Measurements from ENCODE around the gene TANGO2.

TANGO2 gene

GRCh38 chr22:19984201-19984753 lies 36.6 kb upstream of the TANGO2 start:
- no peak for DNase-seq

- DNase-seq = no peak
Observed at GRCh38 chr22:19984851-19985811, 35.8 kb upstream of the TANGO2 start.

GRCh38 chr22:19986011-19986409 lies 34.9 kb upstream of the TANGO2 start:
- no peak for DNase-seq

- DNase-seq = peak; percentile 21
Observed at GRCh38 chr22:19986410-19987341, 34.2 kb upstream of the TANGO2 start.

- no peak for DNase-seq
Observed at GRCh38 chr22:19987394-19988306, 33.3 kb upstream of the TANGO2 start.

- DNase-seq = no peak
Observed at GRCh38 chr22:19988331-19988808, 32.5 kb upstream of the TANGO2 start.

- DNase-seq = no peak
Observed at GRCh38 chr22:19988965-19989724, 31.8 kb upstream of the TANGO2 start.

- no peak for DNase-seq
Observed at GRCh38 chr22:19989725-19990067, 31.2 kb upstream of the TANGO2 start.

GRCh38 chr22:19990188-19990587 lies 30.7 kb upstream of the TANGO2 start:
- DNase-seq = no peak

- DNase-seq = no peak
Observed at GRCh38 chr22:19990609-19991394, 30.1 kb upstream of the TANGO2 start.

- no peak for DNase-seq
Observed at GRCh38 chr22:19991395-19991644, 29.6 kb upstream of the TANGO2 start.

- DNase-seq = no peak
Observed at GRCh38 chr22:19991645-19992451, 29.1 kb upstream of the TANGO2 start.

GRCh38 chr22:19992481-19992911 lies 28.4 kb upstream of the TANGO2 start:
- DNase-seq = no peak

GRCh38 chr22:19992921-19993355 lies 28.0 kb upstream of the TANGO2 start:
- no peak for DNase-seq

- no peak for DNase-seq
Observed at GRCh38 chr22:19993926-19994325, 27.0 kb upstream of the TANGO2 start.

GRCh38 chr22:19994851-19995610 lies 25.9 kb upstream of the TANGO2 start:
- no peak for DNase-seq

GRCh38 chr22:19995611-19996339 lies 25.1 kb upstream of the TANGO2 start:
- no peak for DNase-seq

- DNase-seq = no peak
Observed at GRCh38 chr22:19996694-19997384, 24.1 kb upstream of the TANGO2 start.

Measured in MV-4-11 (cell line).